ENCODE measurements around the gene GABRG3. TPM values are rescaled to one million over a fixed set of nuclear protein-coding genes. Genes with fewer than 3 reads are reported as not detected.

The GABRG3 gene
- total and polyA plus RNA-seq, 2 of the 4 experiments (the other 2 are of a cell fraction) = not detected

DNA sequence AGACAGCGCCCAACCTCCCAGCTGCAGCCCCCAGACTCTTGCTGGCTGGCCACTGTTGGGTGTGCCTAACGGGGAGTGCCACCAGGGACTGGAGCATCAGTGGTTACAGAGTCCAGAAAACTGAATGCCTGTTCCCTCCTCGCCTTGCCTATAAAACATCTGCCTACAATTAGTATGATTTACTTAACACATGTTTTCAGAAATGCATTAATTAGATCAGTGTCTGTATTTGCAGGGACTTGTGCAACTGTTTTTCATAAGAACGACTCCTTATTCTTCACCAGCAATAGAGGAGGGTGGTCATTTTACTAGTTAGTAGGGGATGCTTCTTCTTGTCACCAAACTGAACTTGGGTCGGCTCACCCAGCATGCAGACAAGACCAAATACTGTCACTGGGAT is 248.7 kb downstream of the GABRG3 start:
- no peak overlapping the region for H2AK5ac ChIP-seq (ENCODE audit: low read depth, low read length)
- H3K4ac ChIP-seq (ENCODE audit: low read depth, low read length) = no peak overlapping the region
- no peak overlapping the region for H2BK5ac ChIP-seq (ENCODE audit: low read depth, low read length, poor library complexity, severe bottlenecking)
- no peaks in the 10 kb centered on the region for H3K36me3 ChIP-seq (ENCODE audit: control insufficient read depth, insufficient read depth, low read length)
- H3K9ac ChIP-seq (ENCODE audit: low read depth, low read length) = no peak overlapping the region
- H3K18ac ChIP-seq (ENCODE audit: low read depth, low read length) = no peak overlapping the region
- dilution Hi-C loops (cut with HindIII; ENCODE audit: low sequenced_read_pairs, unreplicated experiment) = no loop called here
- H3K23ac ChIP-seq (ENCODE audit: low read depth, low read length) = no peak overlapping the region
- no peak overlapping the region for H3K4me2 ChIP-seq (ENCODE audit: low read depth, low read length)
- no peaks in the 10 kb centered on the region for H3K4me1 ChIP-seq (ENCODE audit: control insufficient read depth, insufficient read depth, low read length)
- H2AK9ac ChIP-seq (replicated peaks; ENCODE audit: low read depth, low read length, poor library complexity) = no peak overlapping the region
- no peaks in the 10 kb centered on the region for H3K9me1 ChIP-seq (ENCODE audit: insufficient read depth, low read length)
- H3K4me3 ChIP-seq (ENCODE audit: insufficient read depth, low read depth, low read length) = no peak overlapping the region
- BruUV-seq (replicated peaks) = no TSS peak
- H3K56ac ChIP-seq (ENCODE audit: extremely low read depth, insufficient read depth, low read length) = no peak overlapping the region
- H4K8ac ChIP-seq (ENCODE audit: low read depth in 2 of 2, low read length in 2 of 2) = no peak overlapping the region
- H2AFZ ChIP-seq (replicated peaks; ENCODE audit: low read length, poor library complexity) = no peak overlapping the region
- intact Hi-C loops (cut with micrococcal nuclease) = no loop called here
- DNase-seq (no peak), ATAC-seq (ENCODE audit: low read depth) (no peak)
- H2BK20ac ChIP-seq (ENCODE audit: low read depth, low read length) = no peak overlapping the region
- H4K91ac ChIP-seq (ENCODE audit: insufficient read depth, low read depth, low read length) = no peak overlapping the region
- in situ Hi-C loops (cut with MboI; ENCODE audit: low sequenced_read_pairs) = no loop called here
- no peak overlapping the region for H4K5ac ChIP-seq (ENCODE audit: low read depth, low read length)
- no peak overlapping the region for H3K14ac ChIP-seq (replicated peaks; ENCODE audit: low read depth, low read length)
- no peaks in the 10 kb centered on the region for H4K20me1 ChIP-seq (ENCODE audit: insufficient read depth, low read length)
- no peak overlapping the region for H2BK15ac ChIP-seq (ENCODE audit: low read depth, low read length)
- H3K27ac ChIP-seq (ENCODE audit: insufficient read depth, low read length) = no peak overlapping the region
- no peaks in the 10 kb centered on the region for H3K27me3 ChIP-seq (ENCODE audit: control insufficient read depth, insufficient read depth, low read length)
- no peak for TF ChIP-seq RFX5 (IDR thresholded peaks at IDR 0.05; ENCODE audit: low read depth, low read length)
- TF ChIP-seq CTCF (conservative IDR thresholded peaks at IDR 0.05; ENCODE audit: low read depth, low read length) = no peak
- no peak for TF ChIP-seq ELK1 (IDR thresholded peaks at IDR 0.05; ENCODE audit: borderline replicate concordance, low read depth, low read length)
- no peak for TF ChIP-seq CEBPB (IDR thresholded peaks at IDR 0.05; ENCODE audit: low read depth, low read length)
- TF ChIP-seq BHLHE40 (IDR thresholded peaks at IDR 0.05; ENCODE audit: low read depth, low read length) = no peak
- no peak for TF ChIP-seq SMC3 (IDR thresholded peaks at IDR 0.05; ENCODE audit: low read depth, low read length)
- TF ChIP-seq MAZ (IDR thresholded peaks at IDR 0.05; ENCODE audit: borderline replicate concordance, low read depth, low read length) = no peak
- no peak for TF ChIP-seq RCOR1 (IDR thresholded peaks at IDR 0.05; ENCODE audit: insufficient replicate concordance, low read length)
- no peak for TF ChIP-seq POLR2A (IDR thresholded peaks at IDR 0.05; ENCODE audit: low read depth, low read length)
- no peak for TF ChIP-seq NFE2L2 (IDR thresholded peaks at IDR 0.05; ENCODE audit: low read depth, low read length)
- no peak for TF ChIP-seq MAFK (IDR thresholded peaks at IDR 0.05; ENCODE audit: low read depth, low read length)
- no peak overlapping the region for H2BK120ac ChIP-seq (ENCODE audit: low read depth, low read length)
- ChIA-PET CTCF (no interaction called here), POLR2A (ENCODE audit: unreplicated experiment) (no interaction called here)
- H3K79me1 ChIP-seq (ENCODE audit: low read depth in 1 of 2, low read length in 2 of 2) = no peaks in the 10 kb centered on the region
- WGBS, 2 experiments (ENCODE audit: extremely low coverage in 2 of 2, insufficient read length in 1 of 2) = no CpG with 5 or more reads among the region's 5 CpGs
- peaks cover 39% of the 10 kb centered on the region for H3K9me3 ChIP-seq (ENCODE audit: control insufficient read depth, insufficient read depth, low read length)

Measured in IMR-90 (cell line).